Measurements from ENCODE around the gene MMP3.

Gene MMP3

DNA sequence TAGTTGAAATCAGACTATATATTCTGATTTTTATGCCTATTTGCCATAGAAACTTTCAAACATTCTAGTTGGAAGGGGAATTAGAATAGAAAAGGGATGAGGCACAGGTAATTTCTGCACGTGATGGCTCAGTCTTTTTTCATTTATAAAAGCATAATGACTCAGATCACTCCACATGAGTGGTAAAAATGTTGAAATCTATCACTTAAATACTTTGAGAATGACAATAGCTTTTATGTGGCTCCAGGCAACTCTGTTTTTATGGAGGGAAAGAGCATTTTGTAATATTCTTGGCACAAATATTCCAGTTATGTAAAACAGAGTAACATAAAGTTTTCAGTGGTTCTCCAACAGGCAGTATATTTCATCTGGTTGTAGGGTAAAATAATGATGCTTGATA, 5.9 kb upstream of the MMP3 start:
- TF ChIP-seq, protein P1, sequence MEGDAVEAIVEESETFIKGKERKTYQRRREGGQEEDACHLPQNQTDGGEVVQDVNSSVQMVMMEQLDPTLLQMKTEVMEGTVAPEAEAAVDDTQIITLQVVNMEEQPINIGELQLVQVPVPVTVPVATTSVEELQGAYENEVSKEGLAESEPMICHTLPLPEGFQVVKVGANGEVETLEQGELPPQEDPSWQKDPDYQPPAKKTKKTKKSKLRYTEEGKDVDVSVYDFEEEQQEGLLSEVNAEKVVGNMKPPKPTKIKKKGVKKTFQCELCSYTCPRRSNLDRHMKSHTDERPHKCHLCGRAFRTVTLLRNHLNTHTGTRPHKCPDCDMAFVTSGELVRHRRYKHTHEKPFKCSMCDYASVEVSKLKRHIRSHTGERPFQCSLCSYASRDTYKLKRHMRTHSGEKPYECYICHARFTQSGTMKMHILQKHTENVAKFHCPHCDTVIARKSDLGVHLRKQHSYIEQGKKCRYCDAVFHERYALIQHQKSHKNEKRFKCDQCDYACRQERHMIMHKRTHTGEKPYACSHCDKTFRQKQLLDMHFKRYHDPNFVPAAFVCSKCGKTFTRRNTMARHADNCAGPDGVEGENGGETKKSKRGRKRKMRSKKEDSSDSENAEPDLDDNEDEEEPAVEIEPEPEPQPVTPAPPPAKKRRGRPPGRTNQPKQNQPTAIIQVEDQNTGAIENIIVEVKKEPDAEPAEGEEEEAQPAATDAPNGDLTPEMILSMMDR (IDR thresholded peaks at IDR 0.05; ENCODE audit: insufficient read depth, low read depth, low read length, missing control alignments) = no peak
- H3K4me3 ChIP-seq (ENCODE audit: low read length) = no peak overlapping the region
- peak; percentile 84 for DNase-seq (ENCODE audit: low read depth)

DNA sequence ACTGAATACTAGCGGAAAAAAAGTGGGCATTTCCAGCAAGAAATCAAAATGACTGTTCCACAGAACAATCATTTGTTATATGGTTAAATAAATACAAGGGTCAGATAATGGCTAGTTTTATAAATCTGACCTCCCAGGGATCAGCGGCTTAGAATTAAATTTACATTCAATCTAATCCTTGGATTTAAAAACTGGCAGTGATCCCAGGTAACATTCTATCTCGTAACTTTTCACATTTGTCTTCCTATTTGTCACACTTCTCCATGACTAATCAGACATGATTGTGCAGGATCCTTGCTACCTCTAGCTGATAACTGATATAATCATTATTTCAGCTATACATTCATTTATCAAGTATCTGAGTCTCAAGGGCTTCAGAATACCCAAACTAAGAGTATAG, 2.9 kb upstream of the MMP3 start:
- DNase-seq (ENCODE audit: low read depth) = peak; percentile 69
- TF ChIP-seq, protein P1 (IDR thresholded peaks at IDR 0.05; ENCODE audit: insufficient read depth, low read depth, low read length, missing control alignments) = no peak

DNA sequence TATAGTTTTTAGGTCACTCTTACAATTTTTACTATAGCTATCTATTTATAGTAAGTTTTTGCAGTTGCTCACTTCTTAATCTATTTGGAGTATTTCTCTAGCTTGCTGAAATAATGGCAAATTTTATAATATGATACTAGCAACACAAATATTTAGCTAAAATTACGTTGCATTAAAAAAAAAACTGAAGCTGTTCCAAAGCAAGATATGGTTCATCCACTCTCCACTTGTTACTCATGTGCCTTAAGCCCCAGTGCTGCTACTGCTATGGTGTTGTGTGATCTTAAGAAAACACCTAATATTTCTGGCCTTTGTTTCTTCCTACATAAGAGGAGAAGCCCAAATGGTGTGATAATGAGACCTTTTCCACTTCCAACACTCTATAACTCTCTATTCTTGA, 479 bp downstream of the MMP3 start:
- H3K4me3 ChIP-seq (ENCODE audit: low read length) = no peak overlapping the region
- TF ChIP-seq, protein P1 (IDR thresholded peaks at IDR 0.05; ENCODE audit: insufficient read depth, low read depth, low read length, missing control alignments) = no peak
- DNase-seq (ENCODE audit: low read depth) = no peak

More for the DNA sequence above, 2.9 kb upstream of the MMP3 start:
- H3K4me3 ChIP-seq (ENCODE audit: low read length) = no peak overlapping the region

DNA sequence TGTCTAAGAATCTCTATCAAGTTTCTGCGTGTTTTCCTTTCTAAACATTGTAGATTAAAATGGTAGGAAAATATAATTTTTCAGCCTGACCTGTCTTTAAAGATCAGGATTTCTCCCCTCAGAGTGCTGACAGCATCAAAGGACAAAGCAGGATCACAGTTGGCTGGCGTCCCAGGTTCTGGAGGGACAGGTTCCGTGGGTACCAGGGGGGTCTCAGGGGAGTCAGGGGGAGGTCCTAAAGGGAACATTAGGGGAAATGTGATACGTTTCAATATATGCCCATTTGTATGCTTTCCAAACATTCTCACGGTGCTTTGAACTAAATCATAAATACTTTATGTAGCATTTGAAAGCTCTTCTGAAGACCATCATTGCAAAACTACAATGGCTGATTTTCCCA, 3.4 kb downstream of the MMP3 start:
- no peak for DNase-seq (ENCODE audit: low read depth)
- TF ChIP-seq, protein P1 (IDR thresholded peaks at IDR 0.05; ENCODE audit: insufficient read depth, low read depth, low read length, missing control alignments) = no peak
- no peak overlapping the region for H3K4me3 ChIP-seq (ENCODE audit: low read length)

DNA sequence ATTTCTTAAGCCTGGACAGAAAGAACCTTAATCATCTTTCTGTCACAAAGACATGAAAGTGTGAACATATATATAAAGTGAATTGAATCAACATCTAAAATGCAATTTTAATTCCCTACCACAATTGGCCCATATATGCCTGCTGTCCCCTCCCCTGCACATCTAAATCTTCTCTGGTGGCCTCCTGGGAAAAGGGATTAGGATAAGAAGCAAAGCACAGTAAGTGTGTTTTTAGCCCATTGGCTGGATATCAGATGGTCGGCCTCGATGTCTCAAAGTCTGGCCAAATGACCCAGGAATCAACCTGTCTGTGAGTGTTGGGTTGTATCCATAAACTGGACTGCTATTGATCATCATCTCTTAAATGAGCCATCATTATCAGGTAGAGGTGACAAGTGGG, 5.8 kb downstream of the MMP3 start:
- TF ChIP-seq, protein P1 (IDR thresholded peaks at IDR 0.05; ENCODE audit: insufficient read depth, low read depth, low read length, missing control alignments) = no peak
- H3K4me3 ChIP-seq (ENCODE audit: low read length) = no peak overlapping the region
- no peak for DNase-seq (ENCODE audit: low read depth)

DNA sequence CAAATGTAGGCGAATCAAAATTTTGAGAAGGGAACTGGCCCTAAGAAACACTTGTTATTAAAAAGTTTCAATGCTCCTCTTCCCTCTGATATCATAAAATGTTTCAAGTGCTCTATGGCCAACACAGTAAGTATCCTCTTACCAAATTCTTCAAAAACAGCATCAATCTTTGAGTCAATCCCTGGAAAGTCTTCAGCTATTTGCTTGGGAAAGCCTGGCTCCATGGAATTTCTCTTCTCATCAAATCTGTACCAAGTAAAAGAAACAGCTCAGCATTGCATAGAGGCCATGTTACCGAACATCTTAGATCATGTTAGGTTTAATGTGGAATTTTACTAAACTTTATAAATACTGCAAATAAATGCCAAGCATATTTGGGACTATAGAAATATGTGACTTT, 6.3 kb downstream of the MMP3 start:
- DNase-seq (ENCODE audit: low read depth) = no peak
- TF ChIP-seq, protein P1 (IDR thresholded peaks at IDR 0.05; ENCODE audit: insufficient read depth, low read depth, low read length, missing control alignments) = no peak
- no peak overlapping the region for H3K4me3 ChIP-seq (ENCODE audit: low read length)

DNA sequence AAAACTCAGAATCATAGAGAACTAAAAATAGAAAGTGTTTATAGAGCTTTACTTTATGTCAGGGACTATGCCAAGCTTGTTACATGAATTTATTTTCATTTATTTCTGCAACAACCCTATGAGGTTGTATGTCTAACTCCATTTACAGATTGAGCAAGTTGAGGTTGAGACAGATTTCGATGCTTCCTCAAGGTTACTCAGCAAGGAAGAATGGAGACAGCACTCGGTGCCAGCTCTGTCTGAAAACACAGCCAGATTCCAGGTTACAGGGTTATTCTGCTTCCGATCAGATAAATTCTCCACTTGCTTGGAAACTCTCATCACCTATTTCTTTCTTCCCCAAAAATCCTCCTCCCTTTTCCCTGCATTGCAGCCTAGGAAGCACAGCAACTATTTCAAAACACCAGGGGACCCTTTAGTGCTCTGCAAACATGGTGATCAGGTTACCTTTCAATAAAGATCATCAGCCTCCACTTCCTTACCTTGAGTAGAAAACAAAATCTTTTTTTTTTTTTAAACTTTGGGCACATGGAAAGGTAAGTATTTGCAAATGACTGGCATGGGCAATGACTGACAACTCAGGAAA, 7.0 kb downstream of the MMP3 start:
- peak; percentile 86 for DNase-seq (ENCODE audit: low read depth)
- TF ChIP-seq, protein P1 (IDR thresholded peaks at IDR 0.05; ENCODE audit: insufficient read depth, low read depth, low read length, missing control alignments) = no peak
- no peak overlapping the region for H3K4me3 ChIP-seq (ENCODE audit: low read length)

All from epithelial cell of esophagus (primary cell).